Stimulated activated CD4-positive, alpha-beta T cell treated with anti-CD3 and anti-CD28 coated beads, Interleukin-2, amount 100 ng/mL, for 24 hours (primary cell): Measurements from ENCODE around the gene KLHL40.

ENCODE experiments used
- DNase-seq, 2 donors: peaks; one replicate each; pipeline ENCODE4 v3.0.0-alpha.2; 2020

Gene KLHL40

DNA sequence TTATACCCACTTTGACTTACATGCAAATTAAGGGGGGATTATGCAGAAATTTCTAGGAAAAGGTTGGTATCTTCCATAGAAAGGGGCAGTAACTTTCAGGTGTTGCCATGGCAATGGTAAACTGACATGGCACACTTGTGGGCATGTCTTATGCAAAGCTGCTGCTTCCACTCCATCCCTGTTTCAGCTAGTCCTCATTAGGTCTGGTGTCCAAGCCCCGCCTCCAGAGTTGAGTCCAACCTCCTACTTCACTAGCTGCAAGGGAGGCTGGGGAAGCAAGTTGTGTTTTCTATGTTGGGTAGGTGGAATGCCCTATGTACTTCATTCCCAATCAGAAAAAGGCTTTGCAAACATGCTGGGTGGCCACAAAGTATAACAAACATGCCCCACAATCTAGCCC is 14.7 kb upstream of the KLHL40 start:
- no peak for DNase-seq

- DNase-seq = no peak
Measured at GRCh38 chr3:42672515-42672914, 12.8 kb upstream of the KLHL40 start.

GRCh38 chr3:42673082-42673481 is 12.3 kb upstream of the KLHL40 start:
- no peak for DNase-seq

DNA sequence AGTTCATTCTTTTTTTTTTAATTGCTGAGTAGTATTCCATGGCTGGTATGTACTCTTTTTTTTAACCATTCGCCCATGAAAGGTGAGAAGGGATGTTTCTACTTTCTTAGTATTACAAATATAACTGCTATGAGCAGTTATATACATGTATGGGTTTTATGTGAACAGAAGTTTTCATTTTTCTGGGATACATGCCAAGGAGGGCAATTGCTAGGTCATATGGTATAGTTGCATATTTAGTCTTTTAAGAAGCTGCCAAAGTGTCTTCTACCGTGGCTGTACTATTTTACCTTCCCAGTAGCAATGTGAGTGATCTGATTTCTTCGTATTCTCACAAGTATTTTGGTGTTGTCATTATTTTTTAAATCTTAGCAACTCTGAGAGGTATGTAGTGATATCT is 11.2 kb upstream of the KLHL40 start:
- no peak for DNase-seq

- no peak for DNase-seq
Measured at GRCh38 chr3:42675909-42676308, 9.4 kb upstream of the KLHL40 start.

DNA sequence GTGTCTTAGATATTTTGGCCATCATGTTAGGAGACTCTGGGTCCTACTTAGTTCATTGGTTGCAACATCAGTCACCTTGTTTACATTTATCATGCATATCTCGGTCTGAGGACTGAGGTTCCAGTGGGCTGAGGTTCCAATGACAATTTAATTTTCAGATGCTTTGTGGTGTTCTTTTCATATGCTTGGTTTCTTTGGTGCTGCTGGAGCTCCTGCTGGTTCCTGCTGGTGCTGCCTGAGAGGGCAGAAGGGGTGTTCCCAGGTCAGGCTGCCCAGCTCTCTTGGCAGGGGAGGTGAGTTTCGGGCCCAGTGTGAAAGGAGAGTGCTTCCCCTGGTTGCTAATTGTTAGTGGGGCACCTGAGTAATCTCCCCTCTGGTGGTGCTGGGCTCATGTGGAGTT is 6.9 kb upstream of the KLHL40 start:
- DNase-seq = no peak

DNA sequence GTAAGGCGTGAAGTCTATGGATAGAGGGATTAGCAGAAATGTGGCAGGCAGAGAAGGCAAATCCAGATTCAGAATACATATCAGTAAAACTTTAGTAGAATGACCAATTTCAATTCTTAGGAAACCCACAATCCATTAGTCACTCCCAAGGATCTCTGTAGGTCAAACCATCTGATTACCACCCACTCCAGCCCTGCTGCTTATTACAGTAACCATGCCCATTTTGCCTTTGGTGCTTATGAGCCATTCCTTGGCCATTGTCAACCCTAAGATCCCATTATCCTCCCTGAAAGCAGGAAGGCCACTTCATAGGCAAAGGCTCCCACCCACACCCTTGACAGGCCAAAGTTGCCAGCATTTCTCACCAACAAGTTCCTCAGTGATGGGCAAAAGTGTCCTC is 5.1 kb upstream of the KLHL40 start:
- no peak for DNase-seq

DNA sequence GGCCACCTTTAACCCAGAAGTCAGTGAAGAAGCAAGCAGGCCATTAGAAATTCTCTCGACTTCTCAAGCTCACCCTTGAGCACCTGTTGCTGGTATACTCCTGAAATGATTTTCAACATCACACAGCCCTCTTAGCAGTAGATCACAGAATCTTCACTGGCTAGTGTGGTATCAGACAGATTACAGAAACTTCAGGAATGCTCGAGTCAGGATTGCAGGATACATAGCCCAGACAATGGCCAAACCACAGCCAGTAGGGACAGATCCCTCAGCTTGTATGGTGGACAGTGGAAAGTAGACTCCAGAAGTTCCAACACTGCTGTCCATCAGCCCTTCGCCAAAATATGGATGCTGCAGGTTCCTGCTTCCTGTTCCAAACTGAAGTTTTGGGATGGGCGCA is 4.5 kb upstream of the KLHL40 start:
- no peak for DNase-seq

GRCh38 chr3:42681361-42682038 is 3.8 kb upstream of the KLHL40 start:
- no peak for DNase-seq

DNA sequence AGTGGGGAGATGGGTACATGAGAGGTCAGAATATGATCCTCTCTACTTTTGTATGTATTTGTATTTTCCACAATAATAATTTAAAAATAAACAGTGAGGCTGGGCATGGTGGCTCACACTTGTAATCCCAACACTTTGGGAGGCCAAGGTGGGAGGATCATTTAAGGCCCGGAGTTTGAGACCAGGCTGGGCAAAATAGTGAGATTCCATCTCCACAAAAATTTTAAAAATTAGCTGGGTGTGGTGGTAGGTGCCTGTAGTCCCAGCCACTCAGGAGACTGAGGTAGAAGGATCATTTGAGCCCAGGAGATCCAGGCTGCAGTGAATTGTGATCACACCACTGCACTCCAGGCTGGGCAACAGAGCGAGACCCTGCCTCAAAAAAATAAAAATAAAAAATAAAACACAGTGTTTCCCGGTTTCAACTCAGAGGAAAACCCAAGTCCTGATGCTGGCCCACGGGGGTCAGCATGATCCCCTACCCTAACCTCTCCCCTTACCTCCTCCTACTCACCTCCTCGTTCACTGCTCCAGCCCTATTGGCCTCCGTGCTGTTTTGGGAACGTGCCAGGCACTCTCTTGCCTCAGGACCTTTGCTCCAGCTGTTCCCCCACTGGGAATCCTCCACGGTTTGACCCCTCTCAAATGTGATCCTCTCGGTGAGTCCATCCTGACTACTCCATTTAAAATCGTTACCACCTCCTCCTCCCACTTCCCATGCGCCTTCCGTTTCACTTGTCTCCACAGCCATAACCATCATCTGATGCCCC is 2.9 kb upstream of the KLHL40 start:
- DNase-seq = no peak

GRCh38 chr3:42683875-42684598 is 1.3 kb upstream of the KLHL40 start:
- peak; percentile 56 to 57 for DNase-seq

DNA sequence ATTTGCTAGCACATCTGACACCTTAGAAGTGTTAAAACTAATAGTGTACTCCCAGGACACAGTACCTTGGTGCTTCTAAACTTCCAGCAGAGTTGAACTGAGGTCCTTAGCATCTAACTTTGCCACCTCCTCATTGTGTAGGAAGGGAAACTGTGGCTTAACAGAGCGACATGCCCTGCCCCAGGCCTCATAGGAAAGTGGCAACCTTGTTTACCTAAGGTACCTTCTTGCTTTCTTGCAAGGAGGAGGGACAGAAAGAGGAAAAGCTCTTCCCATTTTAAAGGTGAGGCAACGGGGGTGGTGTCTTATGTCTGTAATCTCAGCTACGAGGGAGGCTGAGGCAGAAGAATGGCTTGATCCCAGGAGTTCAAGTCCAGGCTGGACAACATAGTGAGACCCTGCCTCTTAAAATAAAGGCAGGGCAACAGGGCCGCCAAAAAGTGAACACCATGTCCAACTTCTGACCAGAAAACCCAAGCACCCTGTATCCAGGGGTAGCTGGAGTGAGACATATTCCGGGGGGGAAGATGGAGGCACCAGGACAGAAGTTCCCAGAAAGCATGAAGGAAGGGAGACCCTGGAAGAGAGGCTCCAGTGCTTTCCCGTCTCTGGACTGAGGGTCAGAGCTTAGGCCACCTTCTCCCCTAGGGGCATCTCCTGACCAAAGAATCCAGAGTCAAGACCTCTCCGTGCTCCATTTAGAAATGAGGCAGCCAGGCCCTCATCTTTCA is 540 bp upstream of the KLHL40 start:
- no peak for DNase-seq

DNA sequence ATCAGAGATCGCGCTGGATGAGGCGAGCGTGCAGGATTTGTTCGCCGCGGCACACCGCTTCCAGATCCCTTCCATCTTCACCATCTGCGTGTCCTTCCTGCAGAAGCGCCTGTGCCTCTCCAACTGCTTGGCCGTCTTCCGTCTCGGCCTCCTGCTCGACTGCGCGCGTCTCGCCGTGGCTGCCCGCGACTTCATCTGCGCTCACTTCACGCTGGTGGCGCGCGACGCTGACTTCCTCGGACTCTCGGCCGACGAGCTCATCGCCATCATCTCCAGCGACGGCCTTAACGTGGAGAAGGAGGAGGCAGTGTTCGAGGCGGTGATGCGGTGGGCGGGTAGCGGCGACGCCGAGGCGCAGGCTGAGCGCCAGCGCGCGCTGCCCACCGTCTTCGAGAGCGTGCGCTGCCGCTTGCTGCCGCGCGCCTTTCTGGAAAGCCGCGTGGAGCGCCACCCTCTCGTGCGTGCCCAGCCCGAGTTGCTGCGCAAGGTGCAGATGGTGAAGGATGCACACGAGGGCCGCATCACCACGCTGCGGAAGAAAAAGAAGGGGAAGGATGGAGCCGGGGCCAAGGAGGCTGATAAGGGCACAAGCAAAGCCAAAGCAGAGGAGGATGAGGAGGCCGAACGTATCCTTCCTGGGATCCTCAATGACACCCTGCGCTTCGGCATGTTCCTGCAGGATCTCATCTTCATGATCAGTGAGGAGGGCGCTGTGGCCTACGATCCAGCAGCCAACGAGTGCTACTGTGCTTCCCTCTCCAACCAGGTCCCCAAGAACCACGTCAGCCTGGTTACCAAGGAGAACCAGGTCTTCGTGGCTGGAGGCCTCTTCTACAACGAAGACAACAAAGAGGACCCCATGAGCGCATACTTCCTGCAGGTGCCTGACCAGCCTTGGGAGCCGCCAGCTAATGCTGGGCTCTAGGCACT is 819 bp downstream of the KLHL40 start:
- DNase-seq = no peak

DNA sequence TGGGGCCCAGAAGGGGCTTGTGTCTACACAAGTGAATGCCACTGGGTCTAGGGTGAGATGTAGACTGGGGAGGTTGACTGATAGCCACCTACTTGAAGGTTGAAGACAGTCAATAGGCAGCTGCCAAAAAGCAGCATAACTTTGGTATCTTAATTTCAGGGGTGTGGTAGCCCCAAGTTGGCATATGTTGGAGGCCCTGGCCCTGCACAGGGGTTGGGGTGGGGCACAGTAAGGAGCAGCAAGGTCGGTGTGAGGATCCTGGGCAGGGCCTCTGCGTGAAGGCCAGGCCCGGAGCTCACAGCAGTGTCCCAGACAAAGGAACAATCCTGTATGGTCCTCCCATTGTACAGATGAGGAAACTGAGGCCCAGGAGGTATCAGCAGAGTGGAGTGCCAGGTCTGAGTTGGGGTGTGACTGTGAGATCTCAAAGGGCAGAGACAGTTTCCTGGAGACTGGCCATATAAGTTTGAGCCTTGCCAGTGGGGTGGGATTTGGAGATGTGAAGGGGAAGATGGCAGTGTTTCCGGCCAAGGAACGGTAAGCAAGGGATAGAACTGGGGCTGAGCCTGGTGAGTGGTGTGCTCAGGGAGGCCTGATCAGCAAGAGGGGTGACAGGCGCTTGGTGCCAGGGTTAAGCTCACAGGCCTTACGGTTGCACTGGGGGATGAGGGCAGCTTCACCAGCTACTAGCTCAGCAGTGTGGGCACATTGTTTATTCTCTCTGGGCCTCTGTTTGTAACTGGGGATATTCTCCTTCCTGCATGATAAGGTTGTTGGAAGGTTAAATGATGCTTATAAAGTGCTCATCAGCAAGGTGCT is 1.7 kb downstream of the KLHL40 start:
- no peak for DNase-seq

GRCh38 chr3:42688016-42688415 is 2.7 kb downstream of the KLHL40 start:
- DNase-seq = no peak

DNA sequence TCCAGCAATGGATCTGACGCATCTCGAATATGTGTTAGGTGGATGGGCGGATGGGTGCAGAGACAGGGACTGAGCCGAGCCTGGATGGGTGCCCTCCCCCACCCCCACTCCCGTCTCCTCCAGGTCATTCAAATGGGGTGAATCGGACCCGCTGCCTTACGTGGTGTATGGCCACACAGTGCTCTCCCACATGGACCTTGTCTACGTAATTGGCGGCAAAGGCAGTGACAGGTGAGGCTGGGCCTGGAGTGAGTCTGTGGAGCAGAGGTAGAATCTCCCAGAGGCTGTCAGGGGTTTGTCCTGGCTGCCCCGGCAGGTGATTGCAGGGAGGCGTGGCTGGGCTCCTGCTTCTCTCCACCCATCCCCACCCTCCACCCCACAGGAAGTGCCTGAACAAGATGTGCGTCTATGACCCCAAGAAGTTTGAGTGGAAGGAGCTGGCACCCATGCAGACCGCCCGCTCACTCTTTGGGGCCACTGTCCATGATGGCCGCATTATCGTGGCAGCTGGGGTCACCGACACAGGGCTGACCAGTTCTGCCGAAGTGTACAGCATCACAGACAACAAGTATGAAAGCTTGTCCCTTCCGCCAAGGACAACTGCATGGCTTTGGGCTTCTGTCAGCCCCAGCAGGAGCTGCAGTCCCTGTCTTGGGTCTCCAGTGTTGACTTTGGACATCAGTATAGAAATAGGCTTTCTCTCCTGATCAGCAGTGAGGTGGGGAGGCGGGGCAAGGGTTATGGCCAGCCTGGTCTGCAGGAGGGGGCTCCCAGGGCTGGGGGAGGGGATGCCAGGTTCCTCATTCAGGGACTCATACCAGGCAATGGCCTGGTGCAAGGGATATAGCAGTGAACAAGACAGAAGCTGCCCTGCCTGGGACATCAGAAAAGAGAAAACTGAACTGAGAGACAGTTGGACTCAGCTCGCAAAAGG is 3.4 kb downstream of the KLHL40 start:
- DNase-seq = no peak

GRCh38 chr3:42689421-42690014 is 4.2 kb downstream of the KLHL40 start:
- no peak for DNase-seq

- DNase-seq = no peak
Measured at GRCh38 chr3:42690191-42690590, 4.9 kb downstream of the KLHL40 start.
